ENCODE data around the gene NT5DC3.
"Not testable (repeated sequence)": the region's sequence is repeated elsewhere in the genome, so short reads cannot be mapped to it uniquely, and the experiment has no call there.

NT5DC3 gene

GRCh38 chr12:103855896-103856657, 15.0 kb upstream of the NT5DC3 start:
- DNase-seq (ENCODE audit: low read depth in 1 of 2, low spot score in 1 of 2), result no peak

GRCh38 chr12:103855036-103855712, 14.1 kb upstream of the NT5DC3 start:
- no peak for DNase-seq (ENCODE audit: low read depth in 1 of 2, low spot score in 1 of 2)

GRCh38 chr12:103854372-103854973, 13.4 kb upstream of the NT5DC3 start:
- DNase-seq (ENCODE audit: low read depth in 1 of 2, low spot score in 1 of 2), result no peak

- no peak for DNase-seq (ENCODE audit: low read depth in 1 of 2, low spot score in 1 of 2)
Observed at GRCh38 chr12:103852498-103852997, 11.5 kb upstream of the NT5DC3 start.

GRCh38 chr12:103851127-103851526, 10.1 kb upstream of the NT5DC3 start:
- no peak for DNase-seq (ENCODE audit: low read depth in 1 of 2, low spot score in 1 of 2)

GRCh38 chr12:103850429-103850828, 9.4 kb upstream of the NT5DC3 start:
- no peak for DNase-seq (ENCODE audit: low read depth in 1 of 2, low spot score in 1 of 2)

- DNase-seq (ENCODE audit: low read depth in 1 of 2, low spot score in 1 of 2), result no peak
Observed at GRCh38 chr12:103848917-103849491, 8.0 kb upstream of the NT5DC3 start.

GRCh38 chr12:103848143-103848542, 7.1 kb upstream of the NT5DC3 start:
- DNase-seq (ENCODE audit: low read depth in 1 of 2, low spot score in 1 of 2), result no peak

- DNase-seq (ENCODE audit: low read depth in 1 of 2, low spot score in 1 of 2), result no peak
Observed at GRCh38 chr12:103846415-103846814, 5.4 kb upstream of the NT5DC3 start.

- no peak for DNase-seq (ENCODE audit: low read depth in 1 of 2, low spot score in 1 of 2)
Observed at GRCh38 chr12:103844305-103844704, 3.3 kb upstream of the NT5DC3 start.

GRCh38 chr12:103841690-103842584, 903 bp upstream of the NT5DC3 start:
- no peak for DNase-seq (ENCODE audit: low read depth in 1 of 2, low spot score in 1 of 2)

- DNase-seq (ENCODE audit: low read depth in 1 of 2, low spot score in 1 of 2), result peak in 1 of 2 donors; percentile 16
Observed at GRCh38 chr12:103840462-103840875, 565 bp downstream of the NT5DC3 start.

GRCh38 chr12:103839609-103840461, 1.2 kb downstream of the NT5DC3 start:
- DNase-seq (ENCODE audit: low read depth in 1 of 2, low spot score in 1 of 2), result no peak

- DNase-seq (ENCODE audit: low read depth in 1 of 2, low spot score in 1 of 2), result no peak
Observed at GRCh38 chr12:103839103-103839502, 1.9 kb downstream of the NT5DC3 start.

- DNase-seq (ENCODE audit: low read depth in 1 of 2, low spot score in 1 of 2), result no peak
Observed at GRCh38 chr12:103838254-103838914, 2.6 kb downstream of the NT5DC3 start.

GRCh38 chr12:103836345-103836744, 4.7 kb downstream of the NT5DC3 start:
- no peak for DNase-seq (ENCODE audit: low read depth in 1 of 2, low spot score in 1 of 2)

- not testable (repeated sequence) for DNase-seq (ENCODE audit: low read depth in 1 of 2, low spot score in 1 of 2)
Observed at GRCh38 chr12:103835747-103836335, 5.2 kb downstream of the NT5DC3 start.

- DNase-seq (ENCODE audit: low read depth in 1 of 2, low spot score in 1 of 2), result no peak
Observed at GRCh38 chr12:103834942-103835341, 6.1 kb downstream of the NT5DC3 start.

- DNase-seq (ENCODE audit: low read depth in 1 of 2, low spot score in 1 of 2), result no peak
Observed at GRCh38 chr12:103833891-103834290, 7.1 kb downstream of the NT5DC3 start.

All from activated CD4-positive, alpha-beta T cell treated with anti-CD3 and anti-CD28 coated beads, Interleukin-2, amount 50 U/mL, for 24 hours (primary cell).